Measurements from ENCODE around the gene SLC22A7.

SLC22A7 gene

GRCh38 chr6:43267619-43268354, 30.3 kb upstream of the SLC22A7 start:
- no peak for DNase-seq

DNA sequence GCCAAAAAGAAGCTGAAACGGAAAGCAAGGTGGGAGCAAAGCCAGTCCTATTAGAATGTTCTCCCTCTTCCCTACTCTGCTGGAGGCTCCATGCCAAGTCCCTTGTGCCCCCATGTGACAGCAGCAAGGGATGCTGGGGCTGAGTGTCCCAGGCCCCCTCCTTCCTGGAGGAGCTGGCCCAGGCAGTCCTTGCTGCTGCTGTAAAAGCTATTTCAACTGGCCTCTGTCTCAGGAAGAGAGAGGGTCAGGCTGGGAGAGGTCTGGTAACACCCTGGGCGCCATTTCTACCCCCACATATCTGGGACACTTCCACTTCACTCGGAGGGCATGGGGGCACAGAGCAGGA, 29.7 kb upstream of the SLC22A7 start:
- DNase-seq = no peak

DNA sequence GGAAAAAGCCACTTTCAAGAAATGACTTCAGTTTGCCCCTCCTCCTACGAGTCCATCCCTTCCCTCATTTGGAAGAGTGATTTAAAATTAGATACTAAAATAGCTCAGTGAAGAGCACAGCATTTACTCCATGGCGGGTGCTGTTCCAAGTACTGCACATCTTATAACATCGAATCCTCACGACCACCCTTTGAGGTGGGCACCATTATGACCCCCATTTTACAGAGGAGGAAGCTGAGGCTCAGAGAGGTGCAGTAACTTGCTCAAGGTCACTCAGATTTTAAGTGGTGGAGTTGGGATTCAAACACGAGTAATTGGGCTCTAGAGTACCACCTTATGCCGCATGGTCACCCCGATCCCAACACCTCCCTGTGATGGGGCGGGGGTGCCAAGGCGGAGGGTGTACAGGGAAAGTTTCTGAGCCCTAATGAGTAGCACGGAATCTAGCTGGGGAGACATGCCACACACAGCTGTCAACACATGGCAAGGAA, 29.2 kb upstream of the SLC22A7 start:
- DNase-seq = no peak

DNA sequence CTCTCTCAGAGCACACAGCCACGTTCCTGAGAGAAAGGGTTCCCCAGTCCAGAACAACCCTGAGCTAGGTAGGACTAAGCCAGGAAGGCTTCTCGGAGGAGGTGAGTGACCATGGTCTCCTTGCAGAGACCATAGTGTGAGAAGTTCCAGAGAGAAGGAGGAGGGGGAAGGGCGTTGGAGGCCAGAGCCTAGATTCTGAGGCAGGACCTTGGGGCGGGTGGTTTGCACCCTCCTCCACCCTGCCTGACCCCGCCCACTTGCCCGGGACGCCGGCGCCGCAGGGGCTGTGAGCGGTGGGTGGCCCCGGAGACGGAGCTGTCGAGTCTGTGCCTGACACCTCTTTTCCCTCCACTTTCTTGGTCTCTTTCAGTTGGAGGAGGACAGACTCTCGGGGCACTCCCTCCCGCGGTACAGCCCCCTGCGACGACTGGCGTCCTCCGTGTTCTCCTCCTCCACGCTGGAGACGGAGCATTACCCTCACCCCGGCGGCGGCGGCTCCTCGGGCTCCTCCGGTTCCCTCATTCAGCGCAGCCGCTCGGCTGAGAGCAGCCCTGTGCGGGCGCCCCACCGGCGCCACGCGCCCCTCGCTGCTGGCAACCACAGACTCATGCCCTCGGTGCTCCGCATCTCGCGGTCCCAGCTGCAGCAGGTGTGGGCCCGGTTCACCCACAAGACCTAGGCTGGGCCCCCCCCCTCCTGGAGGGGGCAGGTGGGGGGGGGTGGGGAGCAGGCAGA, 28.6 kb upstream of the SLC22A7 start:
- no peak for DNase-seq

DNA sequence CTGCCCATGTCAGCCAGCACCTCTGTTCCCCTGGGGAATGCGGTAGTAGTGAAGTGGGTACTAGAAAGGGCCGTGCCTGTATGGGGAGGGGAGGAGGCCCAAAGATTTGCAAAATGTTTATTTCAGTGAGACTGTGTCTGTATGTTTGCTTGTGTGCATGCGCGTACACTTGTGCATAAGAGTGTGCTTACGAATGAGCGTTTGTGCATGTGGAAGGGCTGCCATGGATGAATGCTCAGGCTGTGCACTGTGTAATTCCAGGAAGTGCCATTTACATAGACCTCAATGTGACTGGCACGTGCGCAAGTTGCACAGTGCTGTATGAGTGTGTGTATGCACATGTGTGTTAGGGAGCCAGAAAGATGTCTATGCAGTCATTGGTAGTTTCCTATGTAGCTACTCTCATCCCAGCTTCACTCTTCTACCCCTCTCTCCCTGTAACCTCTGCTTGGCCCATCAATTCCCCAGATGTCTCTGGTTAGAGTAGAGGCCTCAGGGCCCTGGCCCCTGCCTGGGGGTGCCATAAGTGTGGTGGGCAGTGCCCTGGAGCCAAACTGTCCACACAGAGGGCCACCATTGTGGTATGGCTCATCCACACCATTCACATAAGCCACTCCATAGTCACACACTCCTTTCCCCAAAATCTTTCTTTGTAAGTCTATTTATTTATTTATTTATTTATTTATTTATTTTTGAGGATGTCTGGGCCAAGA, 26.8 kb upstream of the SLC22A7 start:
- peak; percentile 9 for DNase-seq

DNA sequence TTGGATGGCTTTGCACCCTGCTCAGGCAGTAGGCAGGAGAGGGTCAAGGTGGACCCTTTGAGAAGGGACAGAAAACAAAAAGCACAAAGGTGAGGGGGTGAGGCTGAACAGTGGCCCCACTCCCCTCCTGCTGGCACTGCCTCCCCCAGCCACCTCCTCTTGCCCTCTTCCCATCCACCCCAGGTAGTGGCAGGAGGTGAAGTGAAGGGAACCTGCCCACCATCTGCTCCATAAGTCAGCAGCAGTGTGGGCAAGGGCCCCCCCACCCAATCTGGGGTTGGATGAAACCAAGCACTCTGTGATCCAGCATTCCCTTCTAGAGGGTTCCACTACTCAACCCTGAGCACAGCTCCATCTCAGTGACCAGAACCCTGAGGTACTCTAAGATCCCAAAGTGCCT, 26.1 kb upstream of the SLC22A7 start:
- DNase-seq = no peak

DNA sequence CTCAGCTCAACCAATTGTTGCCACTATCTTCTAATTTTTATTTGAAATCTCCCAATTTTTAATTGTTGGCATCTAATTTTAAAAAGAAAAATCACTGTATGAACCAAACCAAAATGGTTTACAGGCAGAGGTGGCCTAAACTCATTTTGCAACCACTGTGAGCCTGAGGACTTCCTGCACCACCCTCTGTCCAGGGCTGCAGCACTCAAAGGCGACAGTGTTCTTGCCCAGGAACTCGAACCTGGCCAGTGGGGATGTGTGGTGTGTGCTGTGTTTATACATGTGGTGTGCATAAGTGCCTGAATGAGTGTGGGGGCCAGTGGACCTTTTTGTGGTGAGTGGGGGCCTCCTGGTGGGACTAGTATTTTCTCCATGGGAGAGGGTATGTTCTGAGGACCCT, 24.4 kb upstream of the SLC22A7 start:
- no peak for DNase-seq

- no peak for DNase-seq
Measured at GRCh38 chr6:43274127-43274915, 23.7 kb upstream of the SLC22A7 start.

- DNase-seq = no peak
Measured at GRCh38 chr6:43274916-43275597, 23.0 kb upstream of the SLC22A7 start.

- DNase-seq = no peak
Measured at GRCh38 chr6:43275801-43276576, 22.1 kb upstream of the SLC22A7 start.

- DNase-seq = no peak
Measured at GRCh38 chr6:43276577-43277305, 21.3 kb upstream of the SLC22A7 start.

DNA sequence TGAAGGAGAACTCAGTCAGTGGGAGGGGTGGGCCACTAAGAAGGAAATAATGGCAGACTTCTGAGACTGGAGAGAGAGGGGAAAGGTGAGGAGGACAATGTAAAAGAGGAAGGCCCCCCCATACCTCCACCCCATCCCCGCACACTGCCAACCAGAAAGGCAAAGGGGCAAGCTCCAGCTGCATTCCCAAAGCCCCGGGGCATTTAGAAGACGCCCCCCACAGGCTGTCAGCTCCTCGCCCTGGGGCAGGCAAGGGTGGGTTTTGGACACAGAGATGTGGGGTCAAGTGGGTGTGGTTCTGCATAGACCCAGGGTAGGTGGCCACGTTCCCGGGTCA, 20.8 kb upstream of the SLC22A7 start:
- no peak for DNase-seq

GRCh38 chr6:43277643-43278523, 20.2 kb upstream of the SLC22A7 start:
- DNase-seq = no peak

GRCh38 chr6:43278524-43279078, 19.5 kb upstream of the SLC22A7 start:
- DNase-seq = no peak

- no peak for DNase-seq
Measured at GRCh38 chr6:43280234-43280633, 17.8 kb upstream of the SLC22A7 start.

- no peak for DNase-seq
Measured at GRCh38 chr6:43282060-43282459, 16.0 kb upstream of the SLC22A7 start.

DNA sequence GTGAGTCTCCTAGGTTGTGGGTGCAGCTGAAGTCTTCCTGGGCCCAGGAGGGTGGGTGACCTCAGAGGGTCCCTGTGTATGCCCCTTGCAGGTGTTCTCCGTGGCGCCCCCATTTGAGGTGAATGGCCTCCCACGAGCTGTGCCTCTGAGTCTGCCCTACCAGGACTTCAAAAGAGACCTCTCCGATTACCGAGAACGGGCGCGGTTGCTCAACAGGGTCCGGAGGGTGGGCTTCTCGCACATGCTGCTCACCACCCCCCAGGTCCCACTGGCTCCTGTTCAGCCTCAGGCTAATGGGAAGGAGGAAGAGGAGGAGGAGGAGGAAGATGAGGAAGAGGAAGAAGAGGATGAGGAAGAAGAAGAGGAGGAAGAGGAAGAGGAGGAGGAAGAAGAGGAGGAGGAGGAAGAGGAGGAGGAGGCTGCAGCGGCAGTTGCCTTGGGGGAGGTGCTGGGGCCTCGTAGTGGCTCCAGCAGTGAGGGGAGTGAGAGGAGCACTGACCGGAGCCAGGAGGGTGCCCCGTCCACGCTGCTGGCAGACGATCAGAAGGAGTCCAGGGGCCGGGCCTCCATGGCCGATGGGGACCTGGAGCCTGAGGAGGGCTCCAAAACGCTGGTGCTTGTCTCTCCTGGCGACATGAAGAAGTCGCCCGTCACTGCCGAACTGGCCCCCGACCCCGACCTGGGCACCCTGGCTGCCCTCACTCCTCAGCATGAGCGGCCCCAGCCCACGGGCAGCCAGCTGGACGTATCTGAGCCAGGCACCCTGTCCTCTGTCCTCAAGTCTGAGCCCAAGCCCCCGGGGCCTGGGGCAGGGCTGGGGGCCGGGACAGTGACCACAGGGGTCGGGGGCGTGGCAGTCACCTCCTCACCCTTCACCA, 15.2 kb upstream of the SLC22A7 start:
- DNase-seq = no peak

DNA sequence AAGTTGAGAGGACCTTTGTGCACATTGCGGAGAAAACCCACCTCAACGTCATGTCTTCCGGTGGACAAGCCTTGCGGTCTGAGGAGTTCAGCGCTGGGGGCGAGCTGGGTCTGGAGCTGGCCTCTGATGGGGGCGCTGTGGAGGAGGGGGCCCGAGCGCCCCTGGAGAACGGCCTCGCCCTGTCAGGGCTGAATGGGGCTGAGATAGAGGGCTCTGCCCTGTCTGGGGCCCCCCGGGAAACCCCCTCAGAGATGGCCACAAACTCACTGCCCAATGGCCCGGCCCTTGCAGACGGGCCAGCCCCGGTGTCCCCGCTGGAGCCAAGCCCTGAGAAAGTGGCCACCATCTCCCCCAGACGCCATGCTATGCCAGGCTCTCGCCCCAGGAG, 14.6 kb upstream of the SLC22A7 start:
- no peak for DNase-seq

- no peak for DNase-seq
Measured at GRCh38 chr6:43283905-43284304, 14.2 kb upstream of the SLC22A7 start.
